CD4-positive, alpha-beta T cell (primary cell): ENCODE measurements around the gene SCFD2. TPM values are rescaled to one million over a fixed set of nuclear protein-coding genes. Genes with fewer than 3 reads are reported as not detected.

Experiments
- ATAC-seq: fragments of 200-7000 bp; cut with Tn5 transposase; one replicate; pipeline ENCODE4 v1.10.0; 2022; ENCODE audit warnings: mild to moderate bottlenecking; ENCODE audit not compliant: poor library complexity
- CTCF ChIA-PET: fragments of 350-600 bp; sonication (Branson Sonifier 250); formaldehyde crosslinking; loops from one replicate; lab custom pipeline; 2021; ENCODE audit warnings: antibody characterized with exemption, inconsistent platforms; lab: Charles Lee
- POLR2A ChIA-PET: fragments of 350-600 bp; sonication (Branson Sonifier 250); formaldehyde crosslinking; loops from one replicate; lab custom pipeline; 2021; ENCODE audit warnings: antibody characterized with exemption, inconsistent platforms; lab: Charles Lee
- DNase-seq, 14 experiments: peaks; one replicate each; pipeline ENCODE4 v3.0.0-alpha.2; 2013 to 2020; ENCODE audit warnings: mixed read lengths in 2 of 14
- H3K27ac ChIP-seq, 2 donors: one replicate each; pipeline versions ENCODE4 v1.5.1 to v1.7.0; 2013; ENCODE audit warnings: low read length in 2 of 2, low read depth in 1 of 2, mild to moderate bottlenecking in 1 of 2
- H3K27me3 ChIP-seq, 2 experiments: 1 replicate in 1 of 2; 2 replicates in 1 of 2; pipeline versions ENCODE4 v1.6.1 to v1.7.0; 2013; ENCODE audit warnings: low read length in 2 of 2, control low read depth in 1 of 2, mild to moderate bottlenecking in 1 of 2, moderate library complexity in 1 of 2; ENCODE audit not compliant: insufficient read depth in 2 of 2, control insufficient read depth in 1 of 2
- H3K36me3 ChIP-seq: one replicate; pipeline ENCODE4 v1.6.1; 2013; ENCODE audit warnings: low read length, control low read depth; ENCODE audit not compliant: insufficient read depth
- H3K4me1 ChIP-seq: one replicate; pipeline ENCODE4 v1.6.1; 2013; ENCODE audit warnings: low read length, control low read depth; ENCODE audit not compliant: insufficient read depth
- H3K4me3 ChIP-seq: one replicate; pipeline ENCODE4 v1.5.1; 2013; ENCODE audit warnings: mild to moderate bottlenecking, low read length, moderate library complexity
- H3K9me3 ChIP-seq, 2 experiments: 1 replicate in 1 of 2; 2 replicates in 1 of 2; pipeline versions ENCODE4 v1.6.1 to v1.7.0; 2013; ENCODE audit warnings: low read length in 2 of 2, mild to moderate bottlenecking in 2 of 2, control low read depth in 1 of 2, moderate library complexity in 1 of 2; ENCODE audit not compliant: control insufficient read depth in 1 of 2, insufficient read depth in 1 of 2
- H3K27ac Mint-ChIP-seq: one replicate; pipeline ENCODE4 v1.8.0; 2020; ENCODE audit warnings: mixed read lengths
- H3K27me3 Mint-ChIP-seq: one replicate; pipeline ENCODE4 v1.8.0; 2021; ENCODE audit warnings: mixed read lengths
- H3K36me3 Mint-ChIP-seq: one replicate; pipeline ENCODE4 v1.8.0; 2021; ENCODE audit warnings: low read depth, mixed read lengths
- H3K4me1 Mint-ChIP-seq: one replicate; pipeline ENCODE4 v1.8.0; 2021; ENCODE audit warnings: low read depth, mixed read lengths
- H3K4me3 Mint-ChIP-seq: one replicate; pipeline ENCODE4 v1.8.0; 2020; ENCODE audit warnings: mild to moderate bottlenecking, mixed read lengths
- H3K9me3 Mint-ChIP-seq: one replicate; pipeline ENCODE4 v1.8.0; 2020; ENCODE audit warnings: mixed read lengths
- CTCF ChIP-seq: fragments of 200-600 bp; IDR thresholded peaks from one replicate; pipeline ENCODE4 v1.8.0; 2022; ENCODE audit warnings: antibody characterized with exemption, mild to moderate bottlenecking
- intact Hi-C, 2 experiments: fragments of 100-400 bp; cut with DNase I in 1 of 2; cut with micrococcal nuclease in 1 of 2; formaldehyde crosslinking; loops; one replicate each; pipeline versions ENCODE4 v1.15.1 to v1.9.0; 2023 to 2025; cut with DNase I, micrococcal nuclease
- total RNA-seq, 174 experiments: library from RNA in 2 of 174; stranded (reverse) in 2 of 174; gene quantifications; one replicate each; pipeline ENCODE4 v1.2.3 and lab custom pipeline; 2021 to 2026

SCFD2 gene
- total RNA-seq, 2 experiments from 2014 or later = 15.4 to 17.6 TPM

- no peak overlapping the region for H3K27ac ChIP-seq
- ChIA-PET POLR2A (no interaction called here), CTCF (no interaction called here)
- no peaks in the 10 kb centered on the region for H3K4me1 ChIP-seq
- Mint-ChIP-seq H3K36me3 (peaks cover 28% of the 10 kb centered on the region), H3K27ac (no peak overlapping the region), H3K9me3 (peaks cover 3% of the 10 kb centered on the region), H3K27me3 (no peaks in the 10 kb centered on the region), H3K4me1 (no peaks in the 10 kb centered on the region), H3K4me3 (no peak overlapping the region)
- H3K27me3 ChIP-seq = no peaks in the 10 kb centered on the region
- intact Hi-C loops = no loop called here
- no peaks in the 10 kb centered on the region for H3K9me3 ChIP-seq
- ATAC-seq (no peak), DNase-seq (no peak)
- no peak for TF ChIP-seq CTCF
- no peak overlapping the region for H3K4me3 ChIP-seq
- no peaks in the 10 kb centered on the region for H3K36me3 ChIP-seq
These were observed 234.8 kb downstream of the SCFD2 start for GRCh38 chr4:53130896-53131561.

- Mint-ChIP-seq H3K9me3 (no peaks in the 10 kb centered on the region), H3K4me3 (no peak overlapping the region), H3K27ac (no peak overlapping the region), H3K36me3 (peaks cover 31% of the 10 kb centered on the region), H3K27me3 (no peaks in the 10 kb centered on the region), H3K4me1 (no peaks in the 10 kb centered on the region)
- Histone ChIP-seq H3K9me3 (no peaks in the 10 kb centered on the region), H3K36me3 (no peaks in the 10 kb centered on the region), H3K4me3 (no peak overlapping the region), H3K27ac (no peak overlapping the region), H3K4me1 (no peaks in the 10 kb centered on the region), H3K27me3 (no peaks in the 10 kb centered on the region)
- ChIA-PET CTCF (no interaction called here), POLR2A (no interaction called here)
- ATAC-seq (no peak), DNase-seq (no peak)
- TF ChIP-seq CTCF = no peak
- intact Hi-C loops = no loop called here
These were observed 237.0 kb downstream of the SCFD2 start for GRCh38 chr4:53128706-53129357.

GRCh38 chr4:53128231-53128630 is 237.6 kb downstream of the SCFD2 start:
- no peaks in the 10 kb centered on the region for H3K27me3 Mint-ChIP-seq
- intact Hi-C loops = no loop called here
- POLR2A ChIA-PET = no interaction called here

More at GRCh38 chr4:53128231-53128630, 237.6 kb downstream of the SCFD2 start:
- Histone ChIP-seq H3K9me3 (no peaks in the 10 kb centered on the region), H3K27me3 (no peaks in the 10 kb centered on the region), H3K4me3 (no peak overlapping the region), H3K27ac (no peak overlapping the region), H3K4me1 (no peaks in the 10 kb centered on the region), H3K36me3 (no peaks in the 10 kb centered on the region)
- no peak for ATAC-seq
- no peak for TF ChIP-seq CTCF
- no peak for DNase-seq
- Mint-ChIP-seq H3K9me3 (no peaks in the 10 kb centered on the region), H3K4me1 (no peaks in the 10 kb centered on the region), H3K4me3 (no peak overlapping the region), H3K36me3 (peaks cover 25% of the 10 kb centered on the region), H3K27ac (no peak overlapping the region)
- CTCF ChIA-PET = no interaction called here
